ENCODE measurements around the gene MARCHF10.

- TF ChIP-seq CTCF (IDR thresholded peaks at IDR 0.05; ENCODE audit: poor library complexity) (no peak), EZH2phosphoT487 (IDR thresholded peaks at IDR 0.05; ENCODE audit: low read depth, severe bottlenecking, unreplicated experiment) (no peak), EZH2 (IDR thresholded peaks at IDR 0.05; ENCODE audit: borderline replicate concordance) (no peak)
Observed at GRCh38 chr17:62816282-62816839, 8.2 kb upstream of the MARCHF10 start.

Measured in hepatocyte (in vitro differentiated cells).